RWPE1 (cell line): ENCODE results near the gene BANF1.

ENCODE experiments used
- CTCF ChIA-PET: fragments of 350-600 bp; sonication (Branson Sonifier 250); formaldehyde crosslinking; extraction: SDS; loops from one replicate; lab custom pipeline; 2021; lab: Yijun Ruan, JAX
- POLR2A ChIA-PET: fragments of 400-600 bp; formaldehyde crosslinking; extraction: SDS; loops from one replicate; lab custom pipeline; 2020; ENCODE audit warnings: antibody characterized with exemption; ENCODE audit not compliant: low non-redundant PET; lab: Yijun Ruan, JAX
- DNase-seq: peaks from one replicate; pipeline ENCODE4 v3.0.0; 2012; ENCODE audit warnings: low spot score
- H3K27ac ChIP-seq: fragments of 450-650 bp; 2 replicates; pipeline ENCODE4 v1.5.1; 2017
- TF ChIP-seq, protein P1 (sequence below): fragments of 450-650 bp; conservative IDR thresholded peaks from 2 replicates; pipeline ENCODE4 v1.5.1; 2017; ENCODE audit warnings: low read depth, mild to moderate bottlenecking

BANF1 gene

DNA sequence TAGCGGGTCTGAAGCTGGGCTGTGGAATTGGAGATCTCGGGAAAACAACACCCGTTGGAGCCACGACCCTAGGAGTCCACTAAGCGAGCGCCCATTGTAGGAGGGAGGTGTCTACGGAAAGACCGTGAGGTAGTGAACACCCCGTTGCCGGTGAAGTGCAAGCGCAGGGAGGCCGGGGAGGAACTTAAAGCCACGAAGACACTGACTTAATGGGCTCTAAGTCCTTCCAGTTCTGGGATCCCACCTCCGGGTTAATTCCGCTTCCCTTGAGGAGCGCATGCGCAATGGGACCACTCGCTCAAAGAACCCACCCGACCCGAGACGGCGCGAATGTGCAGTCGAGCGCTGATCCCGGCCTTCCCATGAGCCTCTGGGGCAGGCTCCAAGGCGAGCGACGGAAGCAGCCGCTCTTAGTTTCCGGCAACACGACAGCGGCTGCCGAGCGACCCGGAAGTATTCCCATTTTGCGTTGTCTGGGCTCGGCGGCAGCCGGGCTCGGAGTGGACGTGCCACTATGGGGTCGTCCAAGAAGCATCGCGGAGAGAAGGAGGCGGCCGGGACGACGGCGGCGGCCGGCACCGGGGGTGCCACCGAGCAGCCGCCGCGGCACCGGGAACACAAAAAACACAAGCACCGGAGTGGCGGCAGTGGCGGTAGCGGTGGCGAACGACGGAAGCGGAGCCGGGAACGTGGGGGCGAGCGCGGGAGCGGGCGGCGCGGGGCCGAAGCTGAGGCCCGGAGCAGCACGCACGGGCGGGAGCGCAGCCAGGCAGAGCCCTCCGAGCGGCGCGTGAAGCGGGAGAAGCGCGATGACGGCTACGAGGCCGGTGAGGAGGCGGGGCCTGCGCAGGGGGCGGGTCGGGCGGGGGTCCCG is 40.8 kb upstream of the BANF1 start, which contains the start of gene SART1:
TSS of gene SART1 (plus strand) at position 468 of the 874 bp plus-strand sequence. CDS start at position 515, 47 bp downstream.
- ChIA-PET CTCF (interaction anchor here (1.4 kb wide), 1 partner anchor 72 kb away, joined by 5 read pairs; no protein-coding TSS in a partner anchor), POLR2A (no interaction called here)
- TF ChIP-seq, protein P1, sequence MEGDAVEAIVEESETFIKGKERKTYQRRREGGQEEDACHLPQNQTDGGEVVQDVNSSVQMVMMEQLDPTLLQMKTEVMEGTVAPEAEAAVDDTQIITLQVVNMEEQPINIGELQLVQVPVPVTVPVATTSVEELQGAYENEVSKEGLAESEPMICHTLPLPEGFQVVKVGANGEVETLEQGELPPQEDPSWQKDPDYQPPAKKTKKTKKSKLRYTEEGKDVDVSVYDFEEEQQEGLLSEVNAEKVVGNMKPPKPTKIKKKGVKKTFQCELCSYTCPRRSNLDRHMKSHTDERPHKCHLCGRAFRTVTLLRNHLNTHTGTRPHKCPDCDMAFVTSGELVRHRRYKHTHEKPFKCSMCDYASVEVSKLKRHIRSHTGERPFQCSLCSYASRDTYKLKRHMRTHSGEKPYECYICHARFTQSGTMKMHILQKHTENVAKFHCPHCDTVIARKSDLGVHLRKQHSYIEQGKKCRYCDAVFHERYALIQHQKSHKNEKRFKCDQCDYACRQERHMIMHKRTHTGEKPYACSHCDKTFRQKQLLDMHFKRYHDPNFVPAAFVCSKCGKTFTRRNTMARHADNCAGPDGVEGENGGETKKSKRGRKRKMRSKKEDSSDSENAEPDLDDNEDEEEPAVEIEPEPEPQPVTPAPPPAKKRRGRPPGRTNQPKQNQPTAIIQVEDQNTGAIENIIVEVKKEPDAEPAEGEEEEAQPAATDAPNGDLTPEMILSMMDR, result no peak
- peak within 1 kb of the TSS; percentile 86 for H3K27ac ChIP-seq
- peak; percentile 98 for DNase-seq

DNA sequence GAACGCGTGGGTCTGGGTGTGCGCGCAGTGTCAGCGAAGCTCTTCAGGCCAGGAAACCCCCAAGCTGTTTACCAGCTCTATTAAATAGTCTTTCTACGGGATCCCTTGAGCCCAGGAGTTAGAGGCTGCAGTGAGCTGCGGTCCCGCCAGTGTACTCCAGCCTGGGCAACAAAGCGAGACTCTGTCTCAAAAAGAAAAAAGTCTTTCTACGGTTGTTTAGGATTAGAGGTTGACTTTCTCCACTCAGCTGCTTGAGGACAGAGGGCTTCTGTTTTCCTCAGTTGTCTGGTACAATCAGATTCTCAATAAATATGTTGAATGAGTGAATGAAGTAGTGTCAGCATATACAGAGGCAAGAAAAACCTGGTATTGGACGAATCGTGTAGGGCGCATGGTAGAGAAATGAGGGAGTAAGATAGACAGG is 40.1 kb upstream of the BANF1 start:
- CTCF ChIA-PET, result interaction anchor here (1.4 kb wide), 1 partner anchor 73 kb away, joined by 5 read pairs; no protein-coding TSS in a partner anchor
- POLR2A ChIA-PET, result no interaction called here
- TF ChIP-seq, protein P1, result no peak
- H3K27ac ChIP-seq, result peak overlapping the region; percentile 86
- DNase-seq, result no peak

GRCh38 chr11:65964906-65965305 is 37.4 kb upstream of the BANF1 start:
- CTCF ChIA-PET, result interaction anchor here (0.8 to 1.0 kb wide), 2 partner anchors 76 to 80 kb away, joined by 3 read pairs; no protein-coding TSS in a partner anchor
- no peak overlapping the region for H3K27ac ChIP-seq
- TF ChIP-seq, protein P1, result no peak
- DNase-seq, result no peak
- POLR2A ChIA-PET, result no interaction called here

DNA sequence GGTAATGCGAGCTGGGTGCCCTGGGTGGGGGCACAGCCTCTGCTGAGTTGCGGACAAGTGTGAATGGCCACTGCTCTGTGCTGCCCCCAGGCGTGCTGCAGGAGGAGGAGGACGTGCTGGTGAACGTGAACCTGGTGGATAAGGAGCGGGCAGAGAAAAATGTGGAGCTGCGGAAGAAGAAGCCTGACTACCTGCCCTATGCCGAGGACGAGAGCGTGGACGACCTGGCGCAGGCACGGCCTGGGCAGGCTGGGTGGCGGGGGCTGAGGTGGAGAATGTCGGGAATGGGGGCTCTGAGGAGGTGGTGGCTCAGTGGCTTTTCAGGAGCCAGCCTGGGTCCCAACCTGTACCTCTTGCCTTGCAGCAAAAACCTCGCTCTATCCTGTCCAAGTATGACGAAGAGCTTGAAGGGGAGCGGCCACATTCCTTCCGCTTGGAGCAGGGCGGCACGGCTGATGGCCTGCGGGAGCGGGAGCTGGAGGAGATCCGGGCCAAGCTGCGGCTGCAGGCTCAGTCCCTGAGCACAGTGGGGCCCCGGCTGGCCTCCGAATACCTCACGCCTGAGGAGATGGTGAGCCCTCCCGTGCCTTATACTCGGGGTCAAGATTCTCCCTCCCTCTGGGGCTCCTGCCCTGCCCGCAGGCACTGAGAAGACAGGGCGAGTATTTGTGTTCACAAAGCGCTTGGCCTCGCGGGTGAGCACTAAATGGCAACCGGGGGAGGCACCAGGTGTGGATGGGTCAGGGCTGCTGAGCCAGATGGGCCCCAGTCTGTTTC is 36.1 kb upstream of the BANF1 start:
- TF ChIP-seq, protein P1, result no peak
- CTCF ChIA-PET, result interaction anchor here (0.6 kb wide), 2 partner anchors 102 to 233 kb away, joined by 3 read pairs; no protein-coding TSS in a partner anchor
- H3K27ac ChIP-seq, result no peak overlapping the region
- DNase-seq, result no peak
- POLR2A ChIA-PET, result interaction anchor here (0.6 kb wide), 1 partner anchor 1523 kb away, joined by 3 read pairs; no protein-coding TSS in a partner anchor

DNA sequence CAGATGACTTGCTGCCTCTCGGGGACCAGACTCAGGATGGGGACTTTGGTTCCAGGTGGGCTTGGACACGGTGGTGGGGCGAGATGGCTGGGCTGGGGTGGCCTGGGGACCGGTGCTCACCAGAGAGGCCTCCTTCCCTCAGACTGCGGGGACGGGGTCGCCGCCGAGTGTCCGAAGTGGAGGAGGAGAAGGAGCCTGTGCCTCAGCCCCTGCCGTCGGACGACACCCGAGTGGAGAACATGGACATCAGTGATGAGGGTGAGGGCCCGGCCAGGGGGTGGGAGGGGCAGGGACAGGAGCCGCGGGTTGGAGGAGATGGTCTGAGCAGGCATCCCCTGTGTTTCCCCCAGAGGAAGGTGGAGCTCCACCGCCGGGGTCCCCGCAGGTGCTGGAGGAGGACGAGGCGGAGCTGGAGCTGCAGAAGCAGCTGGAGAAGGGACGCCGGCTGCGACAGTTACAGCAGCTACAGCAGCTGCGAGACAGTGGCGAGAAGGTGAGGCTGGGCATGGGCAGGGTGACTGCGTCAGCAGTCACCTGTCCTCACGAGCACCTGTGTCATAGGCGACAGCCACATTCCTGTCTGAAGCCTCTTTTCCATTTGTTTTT is 34.9 kb upstream of the BANF1 start:
- DNase-seq, result no peak
- TF ChIP-seq, protein P1, result no peak
- H3K27ac ChIP-seq, result no peak overlapping the region
- CTCF ChIA-PET, result interaction anchor here (0.6 kb wide), 1 partner anchor 256 kb away, joined by 3 read pairs; no protein-coding TSS in a partner anchor
- POLR2A ChIA-PET, result interaction anchor here (0.7 kb wide), 1 partner anchor 86 kb away, joined by 6 read pairs; no protein-coding TSS in a partner anchor
